GM12891 (cell line): Measurements from ENCODE around the gene TLE3.

Experiments used
- PAX5 ChIP-seq: IDR thresholded peaks from 2 replicates; pipeline ENCODE4 v1.6.1; 2011; ENCODE audit warnings: low read length, moderate library complexity, mild to moderate bottlenecking; ENCODE audit not compliant: insufficient read depth, severe bottlenecking
- POLR2A ChIP-seq: IDR thresholded peaks from 2 replicates; pipeline ENCODE4 v1.6.1; 2011; ENCODE audit warnings: low read depth, low read length, control low read depth
- POLR2AphosphoS5 ChIP-seq: IDR thresholded peaks from 2 replicates; pipeline ENCODE4 v1.6.1; 2011; ENCODE audit warnings: low read depth, low read length, control low read depth
- POU2F2 ChIP-seq: IDR thresholded peaks from 2 replicates; pipeline ENCODE4 v1.6.1; 2011; ENCODE audit warnings: low read depth, mild to moderate bottlenecking, control low read depth, low read length, moderate library complexity
- SPI1 ChIP-seq: IDR thresholded peaks from 2 replicates; pipeline ENCODE4 v1.6.1; 2011; ENCODE audit warnings: low read depth, low read length, control low read depth
- TAF1 ChIP-seq: IDR thresholded peaks from 2 replicates; pipeline ENCODE4 v1.6.1; 2011; ENCODE audit warnings: low read depth, low read length, control low read depth

- no peak for TF ChIP-seq POLR2A
- TF ChIP-seq TAF1, result no peak
- TF ChIP-seq SPI1, result no peak
- TF ChIP-seq POLR2AphosphoS5, result no peak
- TF ChIP-seq PAX5, result no peak
- no peak for TF ChIP-seq POU2F2
Observed at GRCh38 chr15:70142322-70143191, 44.8 kb upstream of the TLE3 start.
